Neutrophil (primary cell): Measurements from ENCODE around the gene ACOX1.

Experiments used
- H3K27ac ChIP-seq: fragments of 200-600 bp; sonication (generic); 2 replicates; pipeline ENCODE4 v1.5.1; 2016; ENCODE audit warnings: mild to moderate bottlenecking, moderate library complexity
- H3K27me3 ChIP-seq: fragments of 200-600 bp; sonication (generic); 2 replicates; pipeline ENCODE4 v1.6.0; 2016; ENCODE audit warnings: mild to moderate bottlenecking
- H3K36me3 ChIP-seq: fragments of 200-600 bp; sonication (generic); 2 replicates; pipeline ENCODE4 v1.5.1; 2017
- H3K4me1 ChIP-seq, 2 experiments: fragments of 200-600 bp in 1 of 2; sonication (generic) in 1 of 2; 1 replicate in 1 of 2; 2 replicates in 1 of 2; pipeline versions ENCODE4 v1.5.1 to v1.6.1; 2013 to 2016; ENCODE audit warnings: low read depth in 1 of 2, low read length in 1 of 2, mild to moderate bottlenecking in 1 of 2, moderate library complexity in 1 of 2; ENCODE audit not compliant: control insufficient read depth in 1 of 2, insufficient read depth in 1 of 2
- H3K4me3 ChIP-seq, 2 experiments: fragments of 200-600 bp in 1 of 2; sonication (generic) in 1 of 2; 1 replicate in 1 of 2; 2 replicates in 1 of 2; pipeline ENCODE4 v1.5.1; 2013 to 2016; ENCODE audit warnings: low read depth in 1 of 2, low read length in 1 of 2, mild to moderate bottlenecking in 1 of 2, moderate library complexity in 1 of 2
- H3K9me3 ChIP-seq: fragments of 200-600 bp; sonication (generic); 2 replicates; pipeline ENCODE4 v1.5.1; 2016
- TF ChIP-seq, protein P1 (sequence below): fragments of 200-600 bp; sonication (generic); IDR thresholded peaks from 2 replicates; pipeline ENCODE4 v1.5.1; 2016; ENCODE audit warnings: antibody characterized with exemption

Gene ACOX1

GRCh38 chr17:75926456-75926855 is 52.5 kb downstream of the ACOX1 start:
- Histone ChIP-seq H3K4me1 (no peaks in the 10 kb centered on the region), H3K27me3 (no peaks in the 10 kb centered on the region), H3K27ac (no peak overlapping the region), H3K9me3 (no peaks in the 10 kb centered on the region), H3K36me3 (no peaks in the 10 kb centered on the region), H3K4me3 (no peak overlapping the region)
- TF ChIP-seq, protein P1, sequence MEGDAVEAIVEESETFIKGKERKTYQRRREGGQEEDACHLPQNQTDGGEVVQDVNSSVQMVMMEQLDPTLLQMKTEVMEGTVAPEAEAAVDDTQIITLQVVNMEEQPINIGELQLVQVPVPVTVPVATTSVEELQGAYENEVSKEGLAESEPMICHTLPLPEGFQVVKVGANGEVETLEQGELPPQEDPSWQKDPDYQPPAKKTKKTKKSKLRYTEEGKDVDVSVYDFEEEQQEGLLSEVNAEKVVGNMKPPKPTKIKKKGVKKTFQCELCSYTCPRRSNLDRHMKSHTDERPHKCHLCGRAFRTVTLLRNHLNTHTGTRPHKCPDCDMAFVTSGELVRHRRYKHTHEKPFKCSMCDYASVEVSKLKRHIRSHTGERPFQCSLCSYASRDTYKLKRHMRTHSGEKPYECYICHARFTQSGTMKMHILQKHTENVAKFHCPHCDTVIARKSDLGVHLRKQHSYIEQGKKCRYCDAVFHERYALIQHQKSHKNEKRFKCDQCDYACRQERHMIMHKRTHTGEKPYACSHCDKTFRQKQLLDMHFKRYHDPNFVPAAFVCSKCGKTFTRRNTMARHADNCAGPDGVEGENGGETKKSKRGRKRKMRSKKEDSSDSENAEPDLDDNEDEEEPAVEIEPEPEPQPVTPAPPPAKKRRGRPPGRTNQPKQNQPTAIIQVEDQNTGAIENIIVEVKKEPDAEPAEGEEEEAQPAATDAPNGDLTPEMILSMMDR, result no peak

DNA sequence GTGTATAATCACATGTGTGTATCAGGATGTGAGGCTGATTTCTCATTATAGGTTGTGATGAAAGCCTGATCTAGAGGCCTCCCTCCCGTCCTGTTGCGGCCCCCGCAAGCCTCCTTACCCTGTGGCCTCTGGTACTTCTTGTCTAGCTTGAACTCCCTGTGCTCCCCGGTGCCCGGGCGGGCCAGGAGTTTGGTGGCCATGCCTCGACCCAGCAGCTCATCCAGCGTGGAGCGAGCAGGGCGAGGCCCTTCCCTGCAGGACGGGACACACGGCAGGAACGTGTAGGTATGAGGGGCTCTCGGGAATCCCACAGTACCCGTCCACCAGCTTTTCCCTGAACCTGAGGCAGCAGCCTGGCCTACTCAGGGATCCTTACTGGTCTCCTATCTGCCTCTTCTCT is 53.1 kb downstream of the ACOX1 start:
- Histone ChIP-seq H3K9me3 (no peaks in the 10 kb centered on the region), H3K27me3 (no peaks in the 10 kb centered on the region), H3K4me3 (no peak overlapping the region), H3K4me1 (no peaks in the 10 kb centered on the region), H3K36me3 (no peaks in the 10 kb centered on the region), H3K27ac (no peak overlapping the region)
- TF ChIP-seq, protein P1, result no peak

DNA sequence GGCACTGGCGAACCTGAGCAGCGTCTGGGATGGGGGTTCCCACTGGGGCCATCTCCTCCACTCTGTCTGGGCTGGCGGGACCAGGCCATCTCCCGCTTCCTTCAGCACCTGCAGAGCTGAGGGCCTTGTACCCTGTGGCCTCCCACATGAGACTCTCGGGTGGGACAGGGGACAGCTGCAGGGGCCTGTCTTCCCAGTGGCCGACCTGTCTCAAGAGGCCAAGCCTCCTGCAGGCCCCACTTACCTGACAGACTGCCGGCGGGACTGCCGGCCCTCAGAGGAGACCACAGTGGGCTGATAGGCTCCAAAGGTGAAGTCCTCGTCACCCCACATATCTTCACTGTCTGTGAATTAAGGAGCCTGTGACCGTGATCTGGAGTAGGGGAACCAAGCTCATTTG is 53.9 kb downstream of the ACOX1 start:
- Histone ChIP-seq H3K9me3 (no peaks in the 10 kb centered on the region), H3K27me3 (no peaks in the 10 kb centered on the region), H3K4me1 (peaks cover 0 to 3% of the 10 kb centered on the region in 2 experiments), H3K27ac (no peak overlapping the region), H3K4me3 (no peak overlapping the region), H3K36me3 (no peaks in the 10 kb centered on the region)
- TF ChIP-seq, protein P1, result no peak

- H3K36me3 ChIP-seq, result no peaks in the 10 kb centered on the region
- no peak overlapping the region for H3K27ac ChIP-seq
- H3K4me3 ChIP-seq, result no peak overlapping the region
- TF ChIP-seq, protein P1, result no peak
- no peaks in the 10 kb centered on the region for H3K9me3 ChIP-seq
- no peaks in the 10 kb centered on the region for H3K27me3 ChIP-seq
- H3K4me1 ChIP-seq, result peaks cover 0 to 3% of the 10 kb centered on the region in 2 experiments
Measured at GRCh38 chr17:75922963-75923874, 55.7 kb downstream of the ACOX1 start.

- H3K4me3 ChIP-seq, result no peak overlapping the region
- peaks cover 0 to 7% of the 10 kb centered on the region in 2 experiments for H3K4me1 ChIP-seq
- no peaks in the 10 kb centered on the region for H3K9me3 ChIP-seq
- H3K36me3 ChIP-seq, result no peaks in the 10 kb centered on the region
- no peaks in the 10 kb centered on the region for H3K27me3 ChIP-seq
- no peak overlapping the region for H3K27ac ChIP-seq
- TF ChIP-seq, protein P1, result no peak
Measured at GRCh38 chr17:75922173-75922961, 56.6 kb downstream of the ACOX1 start.
